ENCODE measurements around the gene CSN1S1. TPM values are rescaled to one million over a fixed set of nuclear protein-coding genes. Genes with fewer than 3 reads are reported as not detected.

Gene CSN1S1
- polyA plus RNA-seq, 3 donors = not detected

GRCh38 chr4:69965628-69966027 is 34.8 kb downstream of the CSN1S1 start, which contains the start of gene CSN2:
Gene CSN2, minus strand, starts transcription at chr4:69965728. Its CDS starts 4,733 bp downstream, at chr4:69960995.
- no peak within 1 kb of the TSS for H3K4me2 ChIP-seq (replicated peaks; ENCODE audit: extremely low read depth, low read length, poor library complexity, severe bottlenecking)
- H2AFZ ChIP-seq (ENCODE audit: insufficient read depth, low read depth, low read length, poor library complexity, severe bottlenecking) = no peak within 1 kb of the TSS
- WGBS (ENCODE audit: insufficient coverage) = no CpG with 5 or more reads among the region's 2 CpGs
- no peak within 1 kb of the TSS for H3K27ac Mint-ChIP-seq
- H3K36me3 Mint-ChIP-seq = no peaks in the 10 kb centered on the region
- H3K27ac ChIP-seq (ENCODE audit: low read depth in 1 of 2, low read length in 2 of 2) = no peak within 1 kb of the TSS
- H3K4me1 Mint-ChIP-seq = no peaks in the 10 kb centered on the region
- no peak within 1 kb of the TSS for H3K4me3 Mint-ChIP-seq
- H3K27me3 ChIP-seq (ENCODE audit: control insufficient read depth in 2 of 2, insufficient read depth in 2 of 2, low read length in 2 of 2) = no peaks in the 10 kb centered on the region
- no peaks in the 10 kb centered on the region for H3K36me3 ChIP-seq (replicated peaks in 1 of 2; ENCODE audit: control insufficient read depth in 1 of 2, insufficient read depth in 2 of 2, low read length in 2 of 2)
- no peak within 1 kb of the TSS for H3K9ac ChIP-seq (ENCODE audit: insufficient read depth, low read length, poor library complexity, severe bottlenecking)
- no peaks in the 10 kb centered on the region for H4K20me1 ChIP-seq (ENCODE audit: insufficient read depth, low read length)
- no peaks in the 10 kb centered on the region for H3K79me2 ChIP-seq (ENCODE audit: insufficient read depth, low read length)
- H3K27me3 Mint-ChIP-seq (ENCODE audit: low read depth in 3 of 3) = no peaks in the 10 kb centered on the region
- H3K9me3 Mint-ChIP-seq = peaks cover 0 to 2% (median 0%) of the 10 kb centered on the region in 7 donors
- TF ChIP-seq CTCF (IDR thresholded peaks at IDR 0.05) = no peak
- no peaks in the 10 kb centered on the region for H3K4me1 ChIP-seq (ENCODE audit: control insufficient read depth in 1 of 2, insufficient read depth in 2 of 2, low read length in 2 of 2)
- H3K4me3 ChIP-seq (replicated peaks in 1 of 3; ENCODE audit: low read depth in 2 of 3, low read length in 3 of 3) = no peak within 1 kb of the TSS
- no peak for DNase-seq
- intact Hi-C loops (cut with micrococcal nuclease) = no loop called here
- no peaks in the 10 kb centered on the region for H3K9me3 ChIP-seq (replicated peaks in 1 of 2; ENCODE audit: control insufficient read depth in 1 of 2, insufficient read depth in 1 of 2, low read length in 2 of 2)

- no peak for DNase-seq
- peaks cover 0 to 2% (median 0%) of the 10 kb centered on the region in 7 donors for H3K9me3 Mint-ChIP-seq
- no peaks in the 10 kb centered on the region for H3K4me1 ChIP-seq (ENCODE audit: control insufficient read depth in 1 of 2, insufficient read depth in 2 of 2, low read length in 2 of 2)
- 0% methylated on average over 1 of the region's 1 CpG for WGBS (ENCODE audit: insufficient coverage)
- H2AFZ ChIP-seq (ENCODE audit: insufficient read depth, low read depth, low read length, poor library complexity, severe bottlenecking) = no peak overlapping the region
- intact Hi-C loops (cut with micrococcal nuclease) = no loop called here
- no peak for TF ChIP-seq CTCF (IDR thresholded peaks at IDR 0.05)
- no peak overlapping the region for H3K4me3 Mint-ChIP-seq
- no peaks in the 10 kb centered on the region for H3K36me3 ChIP-seq (replicated peaks in 1 of 2; ENCODE audit: control insufficient read depth in 1 of 2, insufficient read depth in 2 of 2, low read length in 2 of 2)
- H3K27me3 ChIP-seq (ENCODE audit: control insufficient read depth in 2 of 2, insufficient read depth in 2 of 2, low read length in 2 of 2) = no peaks in the 10 kb centered on the region
- H3K4me1 Mint-ChIP-seq = no peaks in the 10 kb centered on the region
- no peak overlapping the region for H3K4me3 ChIP-seq (replicated peaks in 1 of 3; ENCODE audit: low read depth in 2 of 3, low read length in 3 of 3)
- H3K36me3 Mint-ChIP-seq = no peaks in the 10 kb centered on the region
- no peak overlapping the region for H3K27ac ChIP-seq (ENCODE audit: low read depth in 1 of 2, low read length in 2 of 2)
- peaks cover 0 to 1% (median 0%) of the 10 kb centered on the region in 3 donors for H3K27me3 Mint-ChIP-seq (ENCODE audit: low read depth in 3 of 3)
- H4K20me1 ChIP-seq (ENCODE audit: insufficient read depth, low read length) = no peaks in the 10 kb centered on the region
- no peak overlapping the region for H3K9ac ChIP-seq (ENCODE audit: insufficient read depth, low read length, poor library complexity, severe bottlenecking)
- no peaks in the 10 kb centered on the region for H3K9me3 ChIP-seq (replicated peaks in 1 of 2; ENCODE audit: control insufficient read depth in 1 of 2, insufficient read depth in 1 of 2, low read length in 2 of 2)
- no peaks in the 10 kb centered on the region for H3K79me2 ChIP-seq (ENCODE audit: insufficient read depth, low read length)
- no peak overlapping the region for H3K4me2 ChIP-seq (replicated peaks; ENCODE audit: extremely low read depth, low read length, poor library complexity, severe bottlenecking)
- no peak overlapping the region for H3K27ac Mint-ChIP-seq
Measured at GRCh38 chr4:69970071-69970470, 39.2 kb downstream of the CSN1S1 start.

Measured in CD14-positive monocyte (primary cell).